HG02588 (cell line): Measurements from ENCODE around the gene SLFN12.
A peak's percentile ranks its signal among the peaks of the same experiment; 100 is the strongest.
"Not testable (repeated sequence)": the region's sequence is repeated elsewhere in the genome, so short reads cannot be mapped to it uniquely, and the experiment has no call there.

ENCODE experiments used
- ATAC-seq: cut with Tn5 transposase; IDR thresholded peaks from one replicate; pipeline ENCODE4 v1.9.1; 2021; ENCODE audit warnings: mild to moderate bottlenecking, moderate library complexity; ENCODE audit not compliant: unreplicated experiment

SLFN12 gene

DNA sequence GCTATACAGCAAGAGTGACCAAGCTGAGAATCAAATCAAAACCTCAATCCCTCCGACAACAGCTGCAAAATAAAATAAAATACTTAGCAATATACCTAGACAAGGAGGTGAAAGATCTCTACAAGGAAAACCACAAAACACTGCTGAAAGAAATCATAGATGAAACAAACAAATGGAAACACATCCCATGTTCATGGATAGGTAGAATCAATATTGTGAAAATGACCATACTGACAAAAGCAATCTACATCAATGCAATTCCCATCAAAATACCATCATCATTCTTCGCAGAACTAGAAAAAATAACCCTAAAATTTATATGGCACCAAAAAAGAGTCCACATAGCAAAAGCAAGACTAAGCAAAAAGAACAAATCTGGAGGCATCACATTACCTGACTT lies 17.6 kb downstream of the SLFN12 start:
- ATAC-seq = not testable (repeated sequence)

DNA sequence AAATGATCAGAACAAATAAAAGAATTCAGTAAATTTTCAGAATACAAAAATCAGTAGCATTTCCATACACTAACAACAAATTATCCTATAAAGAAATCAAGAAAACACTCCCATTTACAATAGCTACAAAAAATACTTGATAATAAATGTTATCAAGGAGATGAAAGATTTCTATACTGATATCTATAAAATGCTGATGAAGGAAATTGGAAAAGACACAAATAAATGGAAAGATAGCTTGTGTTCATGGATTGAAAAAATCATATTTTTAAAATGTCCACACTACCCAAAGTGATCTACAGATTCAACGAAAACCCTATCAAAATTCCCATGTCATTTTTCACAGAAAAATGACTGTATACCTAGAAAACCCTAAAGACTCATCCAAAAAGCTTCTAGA lies 18.1 kb downstream of the SLFN12 start:
- ATAC-seq = no peak

DNA sequence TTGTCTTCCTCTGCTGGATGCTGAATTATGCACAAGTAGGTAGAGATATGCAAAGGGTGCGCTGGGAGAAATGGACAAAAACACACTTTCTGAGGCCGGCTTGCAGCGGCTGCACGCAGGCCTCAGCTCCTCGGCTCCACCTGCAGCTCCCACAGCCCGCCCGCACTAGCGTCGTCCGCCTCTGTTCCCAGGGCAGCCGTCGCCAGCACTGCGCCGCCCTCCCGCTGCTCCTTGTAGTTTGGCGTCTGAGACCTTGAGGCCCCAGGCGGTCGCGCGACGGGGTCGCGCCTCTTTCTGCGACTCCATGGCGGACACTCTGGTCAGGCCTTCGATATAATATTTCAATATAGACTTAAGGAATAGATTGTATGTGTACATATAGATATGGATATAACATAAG lies 24.8 kb downstream of the SLFN12 start:
- ATAC-seq = no peak

DNA sequence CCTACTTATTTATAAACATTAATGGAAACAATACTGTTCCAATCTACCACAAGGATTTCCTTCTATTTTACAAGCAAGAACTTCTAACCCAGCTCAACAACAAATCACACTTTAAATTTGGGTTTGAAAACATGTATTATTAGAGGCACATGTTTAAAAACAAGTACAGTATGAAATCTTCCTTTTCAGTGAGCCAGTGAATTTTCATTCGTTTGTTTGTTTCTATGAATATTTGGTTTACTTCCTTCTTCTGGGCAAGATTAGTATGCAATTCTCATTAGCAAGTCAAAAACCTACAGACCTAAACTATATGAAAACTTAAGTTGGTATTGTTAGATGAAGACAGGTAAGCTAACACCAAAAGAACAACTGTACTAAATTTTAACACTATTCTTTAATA lies 25.7 kb downstream of the SLFN12 start:
- ATAC-seq = no peak

DNA sequence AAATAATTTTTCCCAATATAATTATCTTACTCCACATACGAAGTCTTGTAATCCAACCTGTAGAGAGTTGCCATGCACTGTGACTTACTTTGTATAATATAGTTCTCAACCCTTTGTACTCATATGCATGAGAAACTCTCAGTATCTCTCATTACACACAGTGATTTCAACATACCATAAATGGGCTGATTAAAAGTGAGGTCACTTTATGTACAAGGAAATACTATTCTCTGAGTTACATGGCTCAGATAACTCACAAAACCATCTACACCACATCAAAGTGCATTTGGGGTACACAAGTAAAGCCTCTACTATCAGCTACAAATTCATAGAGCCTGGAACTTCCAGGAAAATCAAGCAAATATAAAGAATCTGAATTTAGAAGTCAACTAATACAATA lies 27.9 kb downstream of the SLFN12 start:
- no peak for ATAC-seq

DNA sequence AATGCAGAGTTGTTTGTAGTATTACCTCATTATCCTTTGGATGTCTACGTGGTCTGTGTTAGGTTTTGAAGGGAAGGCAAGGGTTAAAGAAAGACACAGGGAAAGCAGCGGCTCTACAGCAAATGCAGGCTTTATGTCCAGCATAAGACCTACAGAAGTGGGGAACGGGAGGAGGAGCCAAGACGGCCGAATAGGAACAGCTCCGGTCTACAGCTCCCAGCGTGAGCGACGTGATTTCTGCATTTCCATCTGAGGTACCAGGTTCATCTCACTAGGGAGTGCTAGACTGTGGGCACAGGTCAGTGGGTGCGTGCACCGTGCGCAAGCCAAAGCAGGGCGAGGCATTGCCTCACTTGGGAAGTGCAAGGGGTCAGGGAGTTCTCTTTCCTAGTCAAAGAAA lies 38.5 kb downstream of the SLFN12 start:
- ATAC-seq = not testable (repeated sequence)

DNA sequence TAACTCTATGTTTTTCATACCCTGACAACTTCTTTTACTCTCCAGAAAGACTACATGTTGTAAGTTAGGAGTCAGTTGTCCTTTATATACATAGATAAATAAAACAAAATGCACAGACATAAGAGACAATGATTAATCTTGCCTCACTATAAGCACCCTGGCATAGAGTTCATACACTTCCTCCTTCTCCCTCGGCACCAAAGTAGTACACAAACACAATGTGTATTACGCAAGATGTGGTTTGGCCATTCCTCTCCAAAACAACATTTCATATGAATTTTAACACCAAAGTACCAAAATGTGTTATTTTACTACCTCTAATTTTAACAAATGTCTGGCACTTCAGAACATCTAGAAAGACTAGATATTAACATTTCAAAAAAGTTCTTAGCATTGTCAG lies 41.6 kb downstream of the SLFN12 start:
- no peak for ATAC-seq

DNA sequence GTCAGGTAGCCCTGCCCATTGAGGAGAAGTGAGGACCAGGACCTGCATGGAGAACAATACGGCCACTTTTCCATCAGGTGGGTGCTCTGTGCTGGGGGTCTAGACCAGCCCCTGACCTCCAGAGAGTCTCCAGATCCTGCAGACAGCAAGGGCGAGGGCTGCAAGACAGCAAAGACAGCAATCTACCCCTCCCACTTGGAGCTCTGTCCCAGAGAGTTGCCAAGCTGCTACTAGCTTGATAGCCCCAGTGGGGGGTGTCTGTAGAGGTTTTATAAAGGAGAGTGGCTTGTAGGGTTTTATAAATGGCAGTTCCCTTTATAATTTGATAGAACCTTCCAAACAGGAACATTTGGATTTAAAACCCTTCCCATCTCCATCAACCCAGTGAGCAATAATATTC lies 42.1 kb downstream of the SLFN12 start:
- ATAC-seq = no peak

DNA sequence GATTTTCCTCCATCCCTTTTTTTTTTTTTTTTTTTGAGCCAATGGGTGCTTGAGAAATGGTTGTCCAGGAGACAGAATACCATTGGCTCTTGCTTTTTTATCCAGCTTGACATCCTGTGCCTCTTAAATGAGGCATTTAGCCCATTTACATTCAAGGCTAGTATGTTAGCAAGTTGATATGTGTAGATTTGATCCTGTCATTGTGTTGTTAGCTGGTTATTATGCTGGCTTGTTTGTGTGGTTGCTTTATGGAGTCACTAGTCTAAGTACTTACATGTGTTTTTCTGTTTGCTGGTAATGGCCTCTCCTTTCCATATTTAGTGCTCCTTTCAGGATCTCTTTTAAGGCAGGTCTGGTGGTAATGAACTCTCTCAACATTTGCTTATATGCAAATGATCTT lies 44.8 kb downstream of the SLFN12 start:
- no peak for ATAC-seq

DNA sequence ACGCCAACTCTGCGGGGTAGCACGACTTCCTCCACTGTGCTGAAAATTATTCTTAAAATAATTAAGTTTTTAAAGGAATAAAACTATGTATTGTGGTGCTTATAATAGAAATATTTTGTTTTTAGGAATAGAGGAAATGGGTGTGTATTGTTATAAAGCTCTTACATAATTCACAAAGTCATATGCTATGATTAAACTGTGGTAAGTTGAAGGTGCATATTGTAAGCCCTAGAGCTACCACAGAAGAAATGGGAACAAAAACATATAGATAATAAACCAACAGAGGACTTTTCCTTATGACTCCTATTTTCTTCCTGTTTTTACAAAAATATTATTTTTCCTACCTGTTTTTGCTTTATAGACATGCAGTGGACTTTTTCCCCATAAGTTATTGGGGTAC lies 54.6 kb downstream of the SLFN12 start:
- ATAC-seq = no peak

DNA sequence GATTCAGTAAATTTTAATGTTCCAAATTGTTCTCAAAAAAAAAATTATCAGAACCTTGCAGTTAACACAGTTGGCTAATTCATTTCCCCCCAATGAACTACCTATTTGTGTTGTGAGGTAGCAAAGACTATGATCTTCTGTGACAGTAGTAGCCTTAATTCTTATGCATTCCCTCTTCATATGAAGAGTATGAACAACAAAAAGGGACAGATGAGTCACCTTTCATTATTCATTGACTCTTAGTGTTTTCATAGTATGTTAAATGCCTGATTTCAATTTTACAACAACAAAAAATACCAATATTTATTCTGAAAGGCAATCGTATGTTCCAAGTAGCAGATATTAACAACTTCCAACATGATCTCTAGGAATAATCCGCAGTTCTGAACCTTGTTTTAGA lies 55.2 kb downstream of the SLFN12 start:
- no peak for ATAC-seq

DNA sequence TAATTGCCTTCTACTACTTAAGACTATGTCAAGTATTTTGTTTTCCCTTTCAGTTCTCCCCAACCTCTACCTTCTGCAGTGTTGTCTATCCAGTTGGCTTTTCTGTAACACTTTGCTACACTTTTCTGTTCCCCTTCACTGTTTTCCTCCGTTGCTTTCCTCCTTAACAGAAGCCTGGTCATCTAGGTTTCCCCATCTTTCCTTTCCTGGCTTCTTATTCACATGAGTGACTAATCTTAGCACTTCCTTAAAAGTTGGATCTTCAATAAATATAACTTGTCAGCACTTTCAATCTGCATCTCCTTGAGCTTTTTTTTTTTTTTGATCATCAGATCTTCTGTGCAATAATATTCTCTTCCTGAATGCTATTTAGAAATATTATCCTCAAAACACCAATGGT lies 56.1 kb downstream of the SLFN12 start:
- no peak for ATAC-seq

DNA sequence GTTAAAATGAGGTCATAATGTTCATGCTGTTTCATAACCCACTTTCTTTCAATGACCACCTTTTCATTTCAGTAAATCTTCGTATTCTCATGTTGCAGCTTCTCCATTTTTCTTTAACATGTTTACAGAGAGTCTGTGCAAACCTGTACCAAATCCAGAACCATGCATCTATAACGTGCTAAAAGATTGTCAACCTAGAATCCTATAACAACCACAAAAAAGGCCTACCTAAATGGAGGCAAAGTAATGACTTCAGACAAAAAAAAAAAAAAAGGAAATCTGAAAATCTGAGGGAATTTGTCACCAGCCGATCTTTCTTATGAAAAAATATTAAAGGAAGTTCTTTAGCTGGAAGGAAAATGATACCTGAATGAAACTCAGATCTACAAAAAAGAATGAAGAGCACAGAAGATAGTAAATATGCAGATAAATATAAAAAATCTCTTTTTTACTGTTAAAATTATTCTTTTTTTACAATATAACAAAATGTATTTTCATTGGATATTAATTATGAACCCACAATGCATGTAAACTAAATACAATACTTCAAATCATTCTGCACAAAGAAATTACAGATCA lies 57.4 kb downstream of the SLFN12 start:
- ATAC-seq = no peak

DNA sequence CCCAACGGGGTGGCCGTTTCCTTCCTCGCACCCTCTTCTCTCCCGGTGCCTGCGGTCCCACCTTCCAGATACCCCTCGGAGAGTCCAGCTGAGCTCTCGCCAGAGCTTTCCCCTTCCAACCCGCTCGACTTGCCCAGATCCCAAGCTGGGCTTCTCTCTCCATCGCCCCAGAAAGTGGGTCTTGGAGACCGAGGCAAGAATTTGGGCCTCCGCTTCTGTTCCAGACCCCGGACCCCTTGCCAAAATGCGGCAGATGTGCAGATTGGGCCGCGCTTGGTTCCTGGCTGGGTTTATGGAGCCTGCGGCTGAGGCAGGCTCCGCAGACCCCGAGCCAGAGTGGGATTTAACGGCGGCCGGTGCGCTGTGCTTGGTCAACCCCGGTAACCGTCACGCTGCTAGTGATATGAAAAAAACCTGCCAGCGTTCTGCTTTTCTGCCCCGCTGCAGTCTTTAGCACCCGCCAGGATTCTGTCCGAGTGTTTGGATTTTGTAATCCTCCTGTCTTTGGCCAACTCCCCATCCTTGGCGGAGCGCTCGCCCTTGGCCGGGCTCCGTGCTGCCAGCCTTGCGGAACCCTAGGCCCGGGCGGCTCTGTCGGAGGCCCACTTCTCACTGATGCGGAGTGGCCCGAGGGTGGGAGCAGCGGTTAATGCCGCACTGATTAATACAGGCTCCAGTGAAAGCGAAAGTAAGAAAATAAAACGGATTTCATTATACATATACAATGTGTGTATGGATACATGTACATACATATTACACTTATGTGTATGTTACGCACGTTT lies 58.1 kb downstream of the SLFN12 start:
- ATAC-seq = no peak

DNA sequence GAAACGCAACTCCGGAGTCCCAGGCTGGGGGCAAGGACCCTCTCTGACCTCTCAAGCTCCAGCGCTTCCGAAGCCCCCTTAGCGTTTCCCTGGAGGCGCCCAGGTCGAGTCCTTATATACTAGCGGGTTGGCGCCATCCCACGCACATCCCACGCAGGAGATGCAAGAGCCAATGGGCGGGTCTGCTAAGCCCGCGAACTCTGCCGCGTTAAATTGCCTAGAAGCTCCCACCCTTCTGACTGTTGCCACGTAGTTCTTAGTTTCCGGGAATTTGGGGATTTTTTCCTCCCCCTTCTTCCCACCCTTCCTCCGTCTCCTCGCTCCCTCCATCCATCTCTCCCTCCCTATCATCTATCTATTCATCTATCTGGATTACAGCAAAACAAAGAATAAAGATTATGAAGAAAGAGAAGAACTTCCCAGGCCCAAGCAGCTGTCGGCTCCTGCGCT lies 58.7 kb downstream of the SLFN12 start, which contains the start of gene SLFN11:
TSS of gene SLFN11 (minus strand) at position 88 of the 450 bp plus-strand sequence. CDS start 9,814 bp downstream, outside the sequence.
- peak; percentile 49 for ATAC-seq

DNA sequence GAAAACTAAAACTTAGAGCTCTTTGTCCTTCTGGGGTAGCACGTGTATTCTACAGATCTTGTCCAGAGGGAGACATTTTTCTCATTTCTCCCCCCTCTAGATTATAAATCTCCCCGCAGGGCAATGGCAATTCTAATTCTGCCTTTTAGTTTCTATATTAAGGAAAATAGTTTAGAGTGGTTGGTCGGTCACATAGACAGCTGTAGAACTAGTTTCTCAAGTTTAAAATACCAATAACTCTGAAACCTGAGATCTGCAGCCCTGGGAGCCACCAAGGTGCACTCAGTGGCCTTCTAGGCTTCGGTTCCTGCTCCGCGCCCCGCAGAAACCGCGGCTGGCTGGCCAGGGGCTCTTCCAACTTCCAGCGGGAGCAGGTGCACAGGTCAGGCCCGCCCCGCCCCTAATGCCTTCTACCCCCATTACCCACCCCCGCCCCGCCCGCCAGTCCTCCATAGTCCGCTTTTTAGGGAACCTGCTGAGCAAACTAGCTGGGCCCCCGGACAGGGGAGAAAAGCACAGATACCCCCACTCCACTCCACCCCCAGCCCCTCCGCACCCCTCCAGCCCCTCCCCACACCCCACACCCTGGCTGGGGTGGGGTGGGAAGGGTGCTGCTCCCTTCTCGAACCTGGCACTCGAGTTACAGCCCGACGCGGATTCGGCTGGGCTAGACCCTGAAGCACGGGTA lies 59.3 kb downstream of the SLFN12 start:
- peak; percentile 20 for ATAC-seq

DNA sequence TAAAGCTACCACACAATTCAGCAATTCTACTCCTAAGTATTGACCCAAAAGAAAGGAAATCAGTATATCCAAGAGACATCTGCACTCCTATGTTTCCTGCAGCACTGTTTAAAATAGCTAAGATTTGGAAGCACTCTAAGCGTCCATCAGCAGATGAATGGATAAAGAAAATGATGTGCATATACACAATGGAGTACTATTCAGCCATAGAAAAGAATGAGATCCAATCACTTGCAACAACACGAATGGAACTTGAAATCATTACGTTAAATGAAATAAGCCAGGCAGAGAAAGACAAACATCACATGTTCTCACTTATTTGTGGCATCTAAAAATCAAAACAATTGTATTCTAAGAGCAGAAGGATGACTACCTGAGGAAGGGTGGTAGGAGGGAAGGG lies 60.4 kb downstream of the SLFN12 start:
- ATAC-seq = no peak

DNA sequence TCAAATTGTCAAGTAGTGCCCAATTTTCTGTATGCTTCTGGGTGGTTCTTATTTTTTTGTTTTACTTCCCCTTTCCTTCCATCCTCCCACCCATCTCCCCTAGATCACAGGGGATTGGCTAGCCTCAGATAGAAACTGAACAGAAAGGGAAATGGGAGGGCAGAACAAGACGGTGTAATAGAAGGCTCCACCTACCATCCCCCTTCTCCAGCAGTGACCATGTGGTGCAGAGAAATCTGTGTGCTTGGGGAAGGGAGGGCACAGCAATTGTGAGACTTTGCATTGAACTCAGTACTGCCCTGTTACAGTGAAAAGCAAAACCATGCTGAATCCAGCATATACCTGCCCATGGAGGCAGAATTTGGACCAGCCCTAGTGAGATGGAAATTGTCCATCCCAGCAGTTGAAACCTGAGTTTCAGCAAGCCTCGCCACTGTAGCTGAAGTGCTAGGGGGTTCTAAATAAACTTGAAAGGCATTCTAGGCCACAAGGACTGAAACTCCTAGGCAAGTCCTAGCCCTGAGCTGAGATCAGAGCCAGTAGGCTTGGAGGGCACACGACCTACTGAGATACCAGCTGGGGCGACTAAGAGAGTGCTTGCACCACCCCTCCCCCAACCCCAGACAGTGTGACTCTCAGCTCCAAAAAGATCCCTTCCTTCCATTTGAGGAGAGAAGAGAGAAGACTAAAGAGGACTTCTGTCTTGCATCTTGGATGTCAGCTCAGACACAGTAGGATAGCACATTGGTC lies 64.0 kb downstream of the SLFN12 start:
- ATAC-seq = peak; percentile 95

DNA sequence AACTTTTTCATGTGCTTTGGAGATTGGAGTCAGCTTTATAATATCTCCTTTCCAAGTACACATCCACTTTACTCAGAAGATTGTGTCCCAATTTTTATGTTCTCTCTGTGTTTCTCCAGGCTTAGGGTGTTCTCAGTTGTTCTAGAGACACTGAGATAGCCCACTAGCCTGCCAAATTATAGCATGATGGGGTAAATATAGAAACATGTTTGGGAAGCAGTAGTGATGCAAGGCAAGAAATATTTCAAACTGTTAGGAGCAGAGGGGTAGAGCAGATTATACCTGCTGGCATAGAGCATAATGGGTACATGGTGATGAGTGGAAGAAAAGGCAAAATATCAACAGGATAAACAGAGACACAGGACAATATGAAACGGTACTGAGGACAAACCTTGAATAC lies 71.3 kb downstream of the SLFN12 start:
- no peak for ATAC-seq
